ENCODE data around the gene NOX3.

Gene NOX3

GRCh38 chr6:155398221-155398620, 57.4 kb downstream of the NOX3 start:
- Histone ChIP-seq H3K4me2 (ENCODE audit: low read depth, low read length, poor library complexity, severe bottlenecking) (no peak overlapping the region), H3K9ac (ENCODE audit: low read depth, low read length, poor library complexity, severe bottlenecking) (no peak overlapping the region), H3K27me3 (ENCODE audit: insufficient read depth, low read length, poor library complexity, severe bottlenecking) (no peaks in the 10 kb centered on the region), H3F3A (ENCODE audit: low read depth) (no peaks in the 10 kb centered on the region), H3K9me3 (ENCODE audit: insufficient read depth, low read depth, low read length) (no peaks in the 10 kb centered on the region), H3K79me2 (ENCODE audit: insufficient read depth, low read length) (no peaks in the 10 kb centered on the region), H4K20me1 (ENCODE audit: insufficient read depth, low read length, poor library complexity, severe bottlenecking) (no peaks in the 10 kb centered on the region), H3K9me2 (replicated peaks; ENCODE audit: low read depth, low read length) (no peaks in the 10 kb centered on the region), H2AFZ (ENCODE audit: low read length) (no peak overlapping the region), H3K4me1 (ENCODE audit: insufficient read depth, low read length, poor library complexity, severe bottlenecking) (no peaks in the 10 kb centered on the region), H3K4me3 (ENCODE audit: low read length, poor library complexity, severe bottlenecking) (no peak overlapping the region), H3K36me3 (ENCODE audit: insufficient read depth, low read length) (no peaks in the 10 kb centered on the region)
- TF ChIP-seq EZH2phosphoT487 (IDR thresholded peaks at IDR 0.05; ENCODE audit: borderline replicate concordance) (no peak), CTCF (conservative IDR thresholded peaks at IDR 0.05; ENCODE audit: low read length) (no peak)

DNA sequence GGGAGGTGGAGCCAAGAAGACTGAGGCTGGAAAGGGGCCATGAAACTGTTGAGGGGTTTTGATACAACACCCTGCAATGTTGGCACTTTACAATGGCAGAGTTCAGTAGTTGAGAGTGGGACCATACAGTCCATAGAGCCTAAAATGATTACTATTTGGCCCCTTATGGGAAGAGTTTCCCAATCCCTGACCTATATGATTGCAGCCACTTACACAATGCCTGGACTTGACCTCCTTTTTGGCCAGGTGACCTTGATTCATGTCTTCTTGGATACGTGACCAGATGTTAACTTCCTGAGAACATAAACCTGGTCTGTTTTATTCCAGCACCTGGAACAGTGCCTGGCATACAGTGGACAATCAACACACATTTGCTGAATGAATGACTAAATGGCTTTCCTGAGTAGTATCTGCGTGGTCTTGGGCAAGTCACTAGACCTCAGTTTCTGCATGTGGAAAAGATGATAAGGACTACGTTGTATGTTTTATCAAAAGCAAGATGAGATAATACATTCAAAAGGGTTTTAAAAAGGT, 58.4 kb downstream of the NOX3 start:
- TF ChIP-seq CTCF (conservative IDR thresholded peaks at IDR 0.05; ENCODE audit: low read length) (no peak), EZH2phosphoT487 (IDR thresholded peaks at IDR 0.05; ENCODE audit: borderline replicate concordance) (no peak)
- H3K9me2 ChIP-seq (replicated peaks; ENCODE audit: low read depth, low read length): no peaks in the 10 kb centered on the region

DNA sequence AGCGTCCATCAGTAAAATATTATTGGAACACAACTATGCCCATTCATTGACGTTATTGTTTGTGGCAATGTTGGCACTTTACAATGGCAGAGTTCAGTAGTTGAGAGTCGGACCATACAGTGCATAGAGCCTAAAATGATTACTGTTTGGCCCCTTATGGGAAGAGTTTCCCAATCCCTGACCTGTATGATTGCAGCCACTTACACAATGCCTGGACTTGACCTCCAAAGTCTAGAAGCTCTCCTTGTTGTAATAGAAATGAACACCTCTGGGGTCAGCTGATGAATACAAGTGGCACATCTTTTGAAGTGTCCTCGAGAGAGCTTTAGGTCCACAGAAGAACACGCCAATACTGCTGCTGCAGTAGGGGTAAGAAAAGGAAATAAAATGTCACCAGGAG, 59.0 kb downstream of the NOX3 start:
- Histone ChIP-seq H3K4me1 (ENCODE audit: insufficient read depth, low read length, poor library complexity, severe bottlenecking) (no peaks in the 10 kb centered on the region), H3K27me3 (ENCODE audit: insufficient read depth, low read length, poor library complexity, severe bottlenecking) (no peaks in the 10 kb centered on the region), H2AFZ (ENCODE audit: low read length) (no peak overlapping the region), H3K9me2 (replicated peaks; ENCODE audit: low read depth, low read length) (no peaks in the 10 kb centered on the region), H3K36me3 (ENCODE audit: insufficient read depth, low read length) (no peaks in the 10 kb centered on the region), H3K9ac (ENCODE audit: low read depth, low read length, poor library complexity, severe bottlenecking) (no peak overlapping the region), H4K20me1 (ENCODE audit: insufficient read depth, low read length, poor library complexity, severe bottlenecking) (no peaks in the 10 kb centered on the region), H3K4me3 (ENCODE audit: low read length, poor library complexity, severe bottlenecking) (no peak overlapping the region), H3K79me2 (ENCODE audit: insufficient read depth, low read length) (no peaks in the 10 kb centered on the region), H3F3A (ENCODE audit: low read depth) (no peaks in the 10 kb centered on the region), H3K9me3 (ENCODE audit: insufficient read depth, low read depth, low read length) (no peaks in the 10 kb centered on the region), H3K4me2 (ENCODE audit: low read depth, low read length, poor library complexity, severe bottlenecking) (no peak overlapping the region)
- TF ChIP-seq CTCF (conservative IDR thresholded peaks at IDR 0.05; ENCODE audit: low read length): no peak
- TF ChIP-seq EZH2phosphoT487 (IDR thresholded peaks at IDR 0.05; ENCODE audit: borderline replicate concordance): no peak

More for the DNA sequence above, 58.4 kb downstream of the NOX3 start:
- Histone ChIP-seq H3K36me3 (ENCODE audit: insufficient read depth, low read length) (no peaks in the 10 kb centered on the region), H3K79me2 (ENCODE audit: insufficient read depth, low read length) (no peaks in the 10 kb centered on the region), H3K4me2 (ENCODE audit: low read depth, low read length, poor library complexity, severe bottlenecking) (no peak overlapping the region), H3F3A (ENCODE audit: low read depth) (no peaks in the 10 kb centered on the region), H3K4me3 (ENCODE audit: low read length, poor library complexity, severe bottlenecking) (no peak overlapping the region), H3K9me3 (ENCODE audit: insufficient read depth, low read depth, low read length) (no peaks in the 10 kb centered on the region), H2AFZ (ENCODE audit: low read length) (no peak overlapping the region), H3K27me3 (ENCODE audit: insufficient read depth, low read length, poor library complexity, severe bottlenecking) (no peaks in the 10 kb centered on the region), H3K9ac (ENCODE audit: low read depth, low read length, poor library complexity, severe bottlenecking) (no peak overlapping the region), H3K4me1 (ENCODE audit: insufficient read depth, low read length, poor library complexity, severe bottlenecking) (no peaks in the 10 kb centered on the region), H4K20me1 (ENCODE audit: insufficient read depth, low read length, poor library complexity, severe bottlenecking) (no peaks in the 10 kb centered on the region)
